GM06990 (cell line): Measurements from ENCODE around the gene SCGB3A2.

Experiments
- DNase-seq: peaks from one replicate; pipeline ENCODE4 v3.0.0-alpha.2; 2011; ENCODE audit not compliant: insufficient read length; ENCODE audit errors: extremely low read depth
- H3K27me3 ChIP-seq: replicated peaks from 2 replicates; pipeline ENCODE4 v1.6.0; 2011; ENCODE audit warnings: low read length; ENCODE audit not compliant: control insufficient read depth, insufficient read depth
- H3K36me3 ChIP-seq: 2 replicates; pipeline ENCODE4 v1.5.1; 2011; ENCODE audit warnings: low read length; ENCODE audit not compliant: control insufficient read depth, insufficient read depth
- H3K4me3 ChIP-seq: replicated peaks from 2 replicates; pipeline ENCODE4 v1.5.1; 2011; ENCODE audit warnings: low read depth, mild to moderate bottlenecking, control low read depth, low read length
- CTCF ChIP-seq: IDR thresholded peaks from 2 replicates; pipeline ENCODE4 v1.5.1; 2011; ENCODE audit warnings: low read length, control low read depth, mild to moderate bottlenecking, inconsistent platforms; ENCODE audit not compliant: insufficient read depth, poor library complexity, severe bottlenecking

Gene SCGB3A2

GRCh38 chr5:147901599-147902039 is 23.1 kb downstream of the SCGB3A2 start:
- no peaks in the 10 kb centered on the region; the same call in 1 of the 2 replicates for H3K27me3 ChIP-seq
- DNase-seq, result no peak
- no peak for TF ChIP-seq CTCF
- H3K36me3 ChIP-seq, result no peaks in the 10 kb centered on the region
- H3K4me3 ChIP-seq, result no peak overlapping the region

GRCh38 chr5:147902609-147903115 is 24.2 kb downstream of the SCGB3A2 start:
- no peak overlapping the region for H3K4me3 ChIP-seq
- H3K27me3 ChIP-seq, result no peaks in the 10 kb centered on the region; the same call in 1 of the 2 replicates
- H3K36me3 ChIP-seq, result no peaks in the 10 kb centered on the region
- no peak for DNase-seq
- no peak for TF ChIP-seq CTCF

GRCh38 chr5:147904110-147904509 is 25.6 kb downstream of the SCGB3A2 start:
- Histone ChIP-seq H3K4me3 (no peak overlapping the region), H3K27me3 (no peaks in the 10 kb centered on the region; the same call in 1 of the 2 replicates), H3K36me3 (no peaks in the 10 kb centered on the region)
- no peak for DNase-seq
- no peak for TF ChIP-seq CTCF

GRCh38 chr5:147906326-147907095 is 28.0 kb downstream of the SCGB3A2 start, which contains the start of gene C5orf46:
TSS of gene C5orf46 (minus strand) at chr5:147906538. CDS start at chr5:147906501, 37 bp downstream.
- Histone ChIP-seq H3K27me3 (no peaks in the 10 kb centered on the region), H3K36me3 (no peaks in the 10 kb centered on the region), H3K4me3 (no peak within 1 kb of the TSS)
- no peak for DNase-seq
- TF ChIP-seq CTCF, result no peak

GRCh38 chr5:147911427-147911826 is 32.9 kb downstream of the SCGB3A2 start:
- H3K27me3 ChIP-seq, result no peaks in the 10 kb centered on the region
- TF ChIP-seq CTCF, result no peak
- DNase-seq, result no peak
- no peaks in the 10 kb centered on the region for H3K36me3 ChIP-seq
- H3K4me3 ChIP-seq, result no peak overlapping the region

- H3K27me3 ChIP-seq, result no peaks in the 10 kb centered on the region
These were observed 33.5 kb downstream of the SCGB3A2 start for GRCh38 chr5:147912011-147912410.

More at GRCh38 chr5:147912011-147912410, 33.5 kb downstream of the SCGB3A2 start:
- Histone ChIP-seq H3K4me3 (no peak overlapping the region), H3K36me3 (no peaks in the 10 kb centered on the region)
- no peak for DNase-seq
- no peak for TF ChIP-seq CTCF
